ENCODE results near the gene FILIP1L. TPM values are rescaled to one million over a fixed set of nuclear protein-coding genes. Genes with fewer than 3 reads are reported as not detected.

The FILIP1L gene
- polyA plus RNA-seq, 1 of the 3 experiments (the other 2 are of a cell fraction), result 26.8 TPM

DNA sequence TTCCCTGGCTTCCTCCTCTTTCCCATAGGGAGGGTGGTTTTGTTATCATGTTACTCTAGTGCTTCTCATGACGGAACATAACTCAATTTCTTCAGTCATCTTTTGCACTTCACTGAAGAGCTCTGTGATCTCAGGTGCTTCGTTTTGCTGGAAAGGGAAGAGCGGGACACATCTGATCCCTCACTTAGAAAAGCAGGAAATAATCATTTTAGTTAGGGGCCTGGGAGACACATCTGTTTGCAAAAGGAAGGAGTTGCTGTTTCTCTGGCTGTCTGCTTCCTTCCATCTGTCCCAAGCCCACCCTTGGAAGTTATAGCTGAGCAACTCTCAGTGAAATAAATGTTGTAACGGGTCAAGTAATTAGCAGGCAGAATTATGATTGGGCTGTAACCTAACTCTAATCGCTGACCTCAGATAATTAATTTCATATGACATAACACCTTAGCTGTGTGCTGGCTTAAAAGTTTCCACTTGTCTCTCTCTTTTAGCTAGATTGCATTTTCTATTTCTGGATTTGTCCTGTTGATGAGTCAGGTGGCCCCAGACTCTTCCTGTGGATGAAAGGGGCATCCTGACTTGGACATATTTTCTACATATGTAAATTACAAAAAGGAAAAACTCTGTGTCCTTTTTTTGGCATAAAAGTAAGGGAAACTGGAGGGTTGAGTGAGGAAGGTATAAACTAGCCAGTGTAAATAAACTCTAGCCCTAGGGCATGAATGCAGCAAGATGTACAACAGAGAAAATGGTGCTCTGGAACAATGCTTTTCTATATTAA lies 11.0 kb upstream of the FILIP1L start:
- TF ChIP-seq FOSL2 (IDR thresholded peaks at IDR 0.05; ENCODE audit: borderline replicate concordance, low read depth), result no peak
- TF ChIP-seq NRF1 (IDR thresholded peaks at IDR 0.05; ENCODE audit: low read depth, low read length), result no peak
- DNase-seq, result no peak
- ChIA-PET POLR2A (no interaction called here), CTCF (interaction anchor here (1.3 to 1.5 kb wide), 2 partner anchors 40 to 57 kb away, joined by 3 to 4 read pairs; no protein-coding TSS in a partner anchor)
- Histone ChIP-seq H3K36me3 (replicated peaks in 1 of 2; ENCODE audit: control insufficient read depth in 1 of 2, insufficient read depth in 2 of 2, low read length in 1 of 2) (no peaks in the 10 kb centered on the region), H3K4me1 (ENCODE audit: control insufficient read depth in 1 of 2, insufficient read depth in 2 of 2, low read depth in 1 of 2, low read length in 1 of 2) (peaks cover 0 to 25% of the 10 kb centered on the region in 2 experiments; a peak in 2 of 4 replicates), H2AFZ (ENCODE audit: low read depth) (no peak overlapping the region), H3F3A (replicated peaks; ENCODE audit: insufficient read depth) (no peaks in the 10 kb centered on the region), H3K4me3 (ENCODE audit: low read depth in 2 of 2, low read length in 1 of 2) (no peak overlapping the region), H3K9me3 (no peaks in the 10 kb centered on the region), H3K4me2 (no peak overlapping the region), H3K9ac (no peak overlapping the region), H4K20me1 (ENCODE audit: insufficient read depth) (no peaks in the 10 kb centered on the region), H3K27ac (ENCODE audit: low read depth in 2 of 2, low read length in 1 of 2) (no peak overlapping the region; a peak in 1 of 4 replicates), H3K27me3 (ENCODE audit: insufficient read depth) (no peaks in the 10 kb centered on the region), H3K79me2 (ENCODE audit: insufficient read depth) (no peaks in the 10 kb centered on the region), H3K9me2 (no peaks in the 10 kb centered on the region)
- 94% methylated on average over 5 of the region's 5 CpGs for WGBS (ENCODE audit: low lambda C conversion rate)

- DNase-seq, result no peak
- ChIA-PET POLR2A (no interaction called here), CTCF (interaction anchor here (0.6 kb wide), 1 partner anchor 277 kb away, joined by 3 read pairs; the partner anchor contains the start of genes LNP1 and TOMM70)
- peaks cover 0 to 25% of the 10 kb centered on the region in 2 experiments; a peak in 2 of 4 replicates for H3K4me1 ChIP-seq (ENCODE audit: control insufficient read depth in 1 of 2, insufficient read depth in 2 of 2, low read depth in 1 of 2, low read length in 1 of 2)
- H3K9me2 ChIP-seq, result no peaks in the 10 kb centered on the region
- no peak overlapping the region for H3K4me3 ChIP-seq (ENCODE audit: low read depth in 2 of 2, low read length in 1 of 2)
- H3K9me3 ChIP-seq, result no peaks in the 10 kb centered on the region
- H3K27me3 ChIP-seq (ENCODE audit: insufficient read depth), result no peaks in the 10 kb centered on the region
- no peaks in the 10 kb centered on the region for H3K79me2 ChIP-seq (ENCODE audit: insufficient read depth)
- H3F3A ChIP-seq (replicated peaks; ENCODE audit: insufficient read depth), result no peaks in the 10 kb centered on the region
- H3K9ac ChIP-seq, result no peak overlapping the region
- no peak overlapping the region for H3K4me2 ChIP-seq
- no peak overlapping the region for H3K27ac ChIP-seq (ENCODE audit: low read depth in 2 of 2, low read length in 1 of 2)
- H2AFZ ChIP-seq (ENCODE audit: low read depth), result no peak overlapping the region
- TF ChIP-seq, protein P1, sequence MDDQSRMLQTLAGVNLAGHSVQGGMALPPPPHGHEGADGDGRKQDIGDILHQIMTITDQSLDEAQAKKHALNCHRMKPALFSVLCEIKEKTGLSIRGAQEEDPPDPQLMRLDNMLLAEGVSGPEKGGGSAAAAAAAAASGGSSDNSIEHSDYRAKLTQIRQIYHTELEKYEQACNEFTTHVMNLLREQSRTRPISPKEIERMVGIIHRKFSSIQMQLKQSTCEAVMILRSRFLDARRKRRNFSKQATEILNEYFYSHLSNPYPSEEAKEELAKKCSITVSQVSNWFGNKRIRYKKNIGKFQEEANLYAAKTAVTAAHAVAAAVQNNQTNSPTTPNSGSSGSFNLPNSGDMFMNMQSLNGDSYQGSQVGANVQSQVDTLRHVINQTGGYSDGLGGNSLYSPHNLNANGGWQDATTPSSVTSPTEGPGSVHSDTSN (IDR thresholded peaks at IDR 0.05), result no peak
- no peak for TF ChIP-seq USF2 (IDR thresholded peaks at IDR 0.05; ENCODE audit: borderline replicate concordance, low read depth, low read length)
- TF ChIP-seq, protein P2, sequence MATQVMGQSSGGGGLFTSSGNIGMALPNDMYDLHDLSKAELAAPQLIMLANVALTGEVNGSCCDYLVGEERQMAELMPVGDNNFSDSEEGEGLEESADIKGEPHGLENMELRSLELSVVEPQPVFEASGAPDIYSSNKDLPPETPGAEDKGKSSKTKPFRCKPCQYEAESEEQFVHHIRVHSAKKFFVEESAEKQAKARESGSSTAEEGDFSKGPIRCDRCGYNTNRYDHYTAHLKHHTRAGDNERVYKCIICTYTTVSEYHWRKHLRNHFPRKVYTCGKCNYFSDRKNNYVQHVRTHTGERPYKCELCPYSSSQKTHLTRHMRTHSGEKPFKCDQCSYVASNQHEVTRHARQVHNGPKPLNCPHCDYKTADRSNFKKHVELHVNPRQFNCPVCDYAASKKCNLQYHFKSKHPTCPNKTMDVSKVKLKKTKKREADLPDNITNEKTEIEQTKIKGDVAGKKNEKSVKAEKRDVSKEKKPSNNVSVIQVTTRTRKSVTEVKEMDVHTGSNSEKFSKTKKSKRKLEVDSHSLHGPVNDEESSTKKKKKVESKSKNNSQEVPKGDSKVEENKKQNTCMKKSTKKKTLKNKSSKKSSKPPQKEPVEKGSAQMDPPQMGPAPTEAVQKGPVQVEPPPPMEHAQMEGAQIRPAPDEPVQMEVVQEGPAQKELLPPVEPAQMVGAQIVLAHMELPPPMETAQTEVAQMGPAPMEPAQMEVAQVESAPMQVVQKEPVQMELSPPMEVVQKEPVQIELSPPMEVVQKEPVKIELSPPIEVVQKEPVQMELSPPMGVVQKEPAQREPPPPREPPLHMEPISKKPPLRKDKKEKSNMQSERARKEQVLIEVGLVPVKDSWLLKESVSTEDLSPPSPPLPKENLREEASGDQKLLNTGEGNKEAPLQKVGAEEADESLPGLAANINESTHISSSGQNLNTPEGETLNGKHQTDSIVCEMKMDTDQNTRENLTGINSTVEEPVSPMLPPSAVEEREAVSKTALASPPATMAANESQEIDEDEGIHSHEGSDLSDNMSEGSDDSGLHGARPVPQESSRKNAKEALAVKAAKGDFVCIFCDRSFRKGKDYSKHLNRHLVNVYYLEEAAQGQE (IDR thresholded peaks at IDR 0.05; ENCODE audit: low read depth, low read length), result no peak
- TF ChIP-seq GABPA (IDR thresholded peaks at IDR 0.05; ENCODE audit: low read depth), result no peak
- TF ChIP-seq EP300 (IDR thresholded peaks at IDR 0.05; ENCODE audit: borderline replicate concordance in 1 of 2, low read depth in 1 of 2, low read length in 1 of 2), result no peak
- no peak for TF ChIP-seq SIN3A (IDR thresholded peaks at IDR 0.05; ENCODE audit: borderline replicate concordance, low read depth, low read length)
- TF ChIP-seq RXRA (IDR thresholded peaks at IDR 0.05; ENCODE audit: borderline replicate concordance, low read depth), result no peak
- TF ChIP-seq EZH2phosphoT487 (IDR thresholded peaks at IDR 0.05; ENCODE audit: borderline replicate concordance, low read depth), result no peak
- H3K36me3 ChIP-seq (replicated peaks in 1 of 2; ENCODE audit: control insufficient read depth in 1 of 2, insufficient read depth in 2 of 2, low read length in 1 of 2), result no peaks in the 10 kb centered on the region
- H4K20me1 ChIP-seq (ENCODE audit: insufficient read depth), result no peaks in the 10 kb centered on the region
- WGBS (ENCODE audit: low lambda C conversion rate), result 94% methylated on average over 5 of the region's 5 CpGs
Observed at GRCh38 chr3:100124201-100124761, 10.0 kb upstream of the FILIP1L start.

Measured in SK-N-SH (cell line).